HG02763 (cell line): ENCODE measurements around the gene IKBKG.
"Not testable (repeated sequence)": the region's sequence is repeated elsewhere in the genome, so short reads cannot be mapped to it uniquely, and the experiment has no call there.

ENCODE experiments used
- ATAC-seq: cut with Tn5 transposase; IDR thresholded peaks from one replicate; pipeline ENCODE4 v1.9.1; 2021; ENCODE audit warnings: mild to moderate bottlenecking, moderate library complexity; ENCODE audit not compliant: unreplicated experiment

The IKBKG gene

GRCh38 chrX:154525606-154526490 lies 21.6 kb upstream of the IKBKG start:
- no peak for ATAC-seq

GRCh38 chrX:154526901-154527675 lies 20.3 kb upstream of the IKBKG start:
- ATAC-seq = no peak

- no peak for ATAC-seq
Observed at GRCh38 chrX:154529206-154529612, 18.2 kb upstream of the IKBKG start.

GRCh38 chrX:154530286-154530685 lies 17.1 kb upstream of the IKBKG start:
- no peak for ATAC-seq

GRCh38 chrX:154531626-154532025 lies 15.8 kb upstream of the IKBKG start:
- no peak for ATAC-seq

- ATAC-seq = no peak
Observed at GRCh38 chrX:154532690-154533089, 14.7 kb upstream of the IKBKG start.

- peak; percentile 83 for ATAC-seq
Observed at GRCh38 chrX:154534526-154535322, 12.7 kb upstream of the IKBKG start.

- ATAC-seq = no peak
Observed at GRCh38 chrX:154535892-154536291, 11.5 kb upstream of the IKBKG start.

- ATAC-seq = no peak
Observed at GRCh38 chrX:154539077-154539476, 8.3 kb upstream of the IKBKG start.

GRCh38 chrX:154540365-154540764 lies 7.1 kb upstream of the IKBKG start:
- ATAC-seq = not testable (repeated sequence)

GRCh38 chrX:154540897-154541535 lies 6.4 kb upstream of the IKBKG start:
- ATAC-seq = no peak

GRCh38 chrX:154541589-154541895 lies 5.9 kb upstream of the IKBKG start:
- no peak for ATAC-seq

- ATAC-seq = no peak
Observed at GRCh38 chrX:154541896-154542722, 5.3 kb upstream of the IKBKG start.

- no peak for ATAC-seq
Observed at GRCh38 chrX:154542723-154543424, 4.5 kb upstream of the IKBKG start.

GRCh38 chrX:154545673-154546274 lies 1.6 kb upstream of the IKBKG start:
- ATAC-seq = no peak

GRCh38 chrX:154546354-154547244 lies 821 bp upstream of the IKBKG start, which contains the start of gene G6PD:
G6PD (minus strand) TSS chrX:154546846; CDS start chrX:154546155, 691 bp downstream.
- ATAC-seq = peak; percentile 52

GRCh38 chrX:154548028-154548316 lies 552 bp downstream of the IKBKG start:
- ATAC-seq = no peak

GRCh38 chrX:154549766-154550165 lies 2.3 kb downstream of the IKBKG start:
- ATAC-seq = no peak
